C4-2B (cell line): ENCODE results near the gene FAM83D.

Experiments used
- CTCF ChIP-seq: fragments of 450-650 bp; conservative IDR thresholded peaks from 2 replicates; pipeline ENCODE4 v1.5.1; 2017; ENCODE audit warnings: mild to moderate bottlenecking
- ZFX ChIP-seq: fragments of 450-650 bp; IDR thresholded peaks from 2 replicates; pipeline ENCODE4 v1.6.1; 2017

- TF ChIP-seq CTCF, result no peak
- no peak for TF ChIP-seq ZFX
Observed at GRCh38 chr20:38963745-38964144, 37.5 kb downstream of the FAM83D start.
